Keratinocyte (primary cell): ENCODE measurements around the gene LHX4. TPM values are rescaled to one million over a fixed set of nuclear protein-coding genes. Genes with fewer than 3 reads are reported as not detected.

ENCODE experiments used
- DNase-seq: peaks from one replicate; pipeline ENCODE4 v3.0.0-alpha.2; 2011; ENCODE audit warnings: low read depth, missing footprints, low spot score
- FAIRE-seq: peaks from 2 replicates; lab custom pipeline; 2011; peaks lifted over from hg19 to GRCh38; lab: Jason Lieb, UNC
- H2AFZ ChIP-seq: 2 replicates; pipeline ENCODE4 v1.6.0; 2012; ENCODE audit warnings: low read length, control low read depth, inconsistent platforms; ENCODE audit not compliant: control insufficient read depth
- H3K27ac ChIP-seq: 2 replicates; pipeline ENCODE4 v1.5.1; 2011; ENCODE audit warnings: low read length; ENCODE audit not compliant: control insufficient read depth, insufficient read depth
- H3K27me3 ChIP-seq: 3 replicates; pipeline ENCODE4 v1.6.0; 2011; ENCODE audit warnings: low read length; ENCODE audit not compliant: control insufficient read depth, insufficient read depth; ENCODE audit errors: extremely low read depth
- H3K36me3 ChIP-seq, 2 experiments: 2 replicates in 1 of 2; 3 replicates in 1 of 2; pipeline ENCODE4 v1.5.1; 2011; ENCODE audit warnings: low read length in 2 of 2, mild to moderate bottlenecking in 1 of 2; ENCODE audit not compliant: control insufficient read depth in 2 of 2, insufficient read depth in 2 of 2; ENCODE audit errors: extremely low read depth in 1 of 2
- H3K4me1 ChIP-seq: 3 replicates; pipeline ENCODE4 v1.5.1; 2011; ENCODE audit warnings: low read length; ENCODE audit not compliant: control insufficient read depth, insufficient read depth; ENCODE audit errors: extremely low read depth
- H3K4me2 ChIP-seq: 3 replicates; pipeline ENCODE4 v1.6.0; 2011; ENCODE audit warnings: low read depth, low read length; ENCODE audit not compliant: control insufficient read depth, insufficient read depth; ENCODE audit errors: extremely low read depth
- H3K4me3 ChIP-seq, 3 experiments: fragments of 200-600 bp in 1 of 3; sonication (generic) in 1 of 3; 2 replicates in 2 of 3; 3 replicates in 1 of 3; pipeline ENCODE4 v1.5.1; 2011 to 2016; ENCODE audit warnings: low read length in 3 of 3, mild to moderate bottlenecking in 3 of 3, control low read depth in 2 of 3, inconsistent platforms in 1 of 3, low read depth in 1 of 3, mixed read lengths in 1 of 3, mixed run types in 1 of 3, moderate library complexity in 1 of 3; ENCODE audit not compliant: control insufficient read depth in 2 of 3, insufficient read depth in 2 of 3; ENCODE audit errors: extremely low read depth in 1 of 3
- H3K79me2 ChIP-seq: 2 replicates; pipeline ENCODE4 v1.6.0; 2012; ENCODE audit warnings: low read length; ENCODE audit not compliant: control insufficient read depth, insufficient read depth
- H3K9ac ChIP-seq: 3 replicates; pipeline ENCODE4 v1.6.0; 2011; ENCODE audit warnings: low read length; ENCODE audit not compliant: control insufficient read depth, insufficient read depth; ENCODE audit errors: extremely low read depth
- H3K9me1 ChIP-seq: 3 replicates; pipeline ENCODE4 v1.6.0; 2011; ENCODE audit warnings: low read length; ENCODE audit not compliant: control insufficient read depth, insufficient read depth; ENCODE audit errors: extremely low read depth
- H3K9me3 ChIP-seq: 2 replicates; pipeline ENCODE4 v1.5.1; 2012; ENCODE audit warnings: low read depth, low read length; ENCODE audit not compliant: control insufficient read depth
- H4K20me1 ChIP-seq: 3 replicates; pipeline ENCODE4 v1.6.0; 2011; ENCODE audit warnings: low read length; ENCODE audit not compliant: control insufficient read depth, insufficient read depth; ENCODE audit errors: extremely low read depth
- EZH2 ChIP-seq: IDR thresholded peaks from one replicate; pipeline ENCODE4 v1.6.1; 2012; ENCODE audit warnings: inconsistent platforms, mild to moderate bottlenecking, low read length, moderate library complexity
- dilution Hi-C: fragments of 300-500 bp; cut with MboI; formaldehyde crosslinking; loops from one replicate; pipeline ENCODE4 v1.7.0; 2020; ENCODE audit warnings: low sequenced_read_pairs; ENCODE audit not compliant: extremely low pct_ligation_motif_present
- polyA plus RNA-seq, 5 experiments: library from polyadenylated mRNA; depleted of rRNA in 3 of 5; stranded (reverse) in 3 of 5; stranded (forward) in 1 of 5; unstranded in 1 of 5; fragments of >200 nt; gene quantifications; 1 replicate in 1 of 5; 2 replicates in 3 of 5; 3 replicates in 1 of 5; pipeline versions ENCODE4 v1.2.1 to v1.2.3, GENCODE V29; 2011 to 2012; ENCODE audit warnings: missing spikeins in 2 of 5, low read depth in 1 of 5, low replicate concordance in 1 of 5
- TF ChIP-seq, protein P1 (sequence below), 3 experiments: IDR thresholded peaks in 1 of 3; conservative IDR thresholded peaks in 1 of 3; optimal IDR thresholded peaks in 1 of 3; 2 replicates in 2 of 3; 3 replicates in 1 of 3; pipeline versions ENCODE3 to v1.5.1; 2011; ENCODE audit warnings: low read length in 3 of 3, mild to moderate bottlenecking in 3 of 3, moderate library complexity in 2 of 3, control low read depth in 1 of 3, inconsistent platforms in 1 of 3; ENCODE audit not compliant: insufficient read depth in 2 of 3; ENCODE audit errors: extremely low read depth in 1 of 3

Gene LHX4
- polyA plus RNA-seq, 1 donor (not counting 4 experiments of a cell fraction or from before 2014, with no cell fraction given), result not detected

- Histone ChIP-seq H3K4me1 (no peaks in the 10 kb centered on the region), H4K20me1 (no peaks in the 10 kb centered on the region), H3K36me3 (peaks cover 7 to 18% of the 10 kb centered on the region in 2 experiments), H3K4me3 (no peak overlapping the region), H3K4me2 (no peak overlapping the region), H3K9ac (no peak overlapping the region), H3K27ac (no peak overlapping the region), H2AFZ (no peak overlapping the region), H3K27me3 (no peaks in the 10 kb centered on the region), H3K79me2 (no peaks in the 10 kb centered on the region), H3K9me3 (no peaks in the 10 kb centered on the region), H3K9me1 (no peaks in the 10 kb centered on the region)
- no peak for DNase-seq
- no peak for FAIRE-seq
- dilution Hi-C loops, result no loop called here
- no peak for TF ChIP-seq EZH2
- TF ChIP-seq, protein P1, sequence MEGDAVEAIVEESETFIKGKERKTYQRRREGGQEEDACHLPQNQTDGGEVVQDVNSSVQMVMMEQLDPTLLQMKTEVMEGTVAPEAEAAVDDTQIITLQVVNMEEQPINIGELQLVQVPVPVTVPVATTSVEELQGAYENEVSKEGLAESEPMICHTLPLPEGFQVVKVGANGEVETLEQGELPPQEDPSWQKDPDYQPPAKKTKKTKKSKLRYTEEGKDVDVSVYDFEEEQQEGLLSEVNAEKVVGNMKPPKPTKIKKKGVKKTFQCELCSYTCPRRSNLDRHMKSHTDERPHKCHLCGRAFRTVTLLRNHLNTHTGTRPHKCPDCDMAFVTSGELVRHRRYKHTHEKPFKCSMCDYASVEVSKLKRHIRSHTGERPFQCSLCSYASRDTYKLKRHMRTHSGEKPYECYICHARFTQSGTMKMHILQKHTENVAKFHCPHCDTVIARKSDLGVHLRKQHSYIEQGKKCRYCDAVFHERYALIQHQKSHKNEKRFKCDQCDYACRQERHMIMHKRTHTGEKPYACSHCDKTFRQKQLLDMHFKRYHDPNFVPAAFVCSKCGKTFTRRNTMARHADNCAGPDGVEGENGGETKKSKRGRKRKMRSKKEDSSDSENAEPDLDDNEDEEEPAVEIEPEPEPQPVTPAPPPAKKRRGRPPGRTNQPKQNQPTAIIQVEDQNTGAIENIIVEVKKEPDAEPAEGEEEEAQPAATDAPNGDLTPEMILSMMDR (optimal IDR thresholded peaks at IDR 0.05 in 1 of 3, IDR thresholded peaks at IDR 0.05 in 1 of 3, conservative IDR thresholded peaks at IDR 0.05 in 1 of 3; ENCODE audit: extremely low read depth in 1 of 3, insufficient read depth in 2 of 3, low read length in 3 of 3), result no peak
Observed at GRCh38 chr1:180280617-180281016, 50.6 kb downstream of the LHX4 start.

DNA sequence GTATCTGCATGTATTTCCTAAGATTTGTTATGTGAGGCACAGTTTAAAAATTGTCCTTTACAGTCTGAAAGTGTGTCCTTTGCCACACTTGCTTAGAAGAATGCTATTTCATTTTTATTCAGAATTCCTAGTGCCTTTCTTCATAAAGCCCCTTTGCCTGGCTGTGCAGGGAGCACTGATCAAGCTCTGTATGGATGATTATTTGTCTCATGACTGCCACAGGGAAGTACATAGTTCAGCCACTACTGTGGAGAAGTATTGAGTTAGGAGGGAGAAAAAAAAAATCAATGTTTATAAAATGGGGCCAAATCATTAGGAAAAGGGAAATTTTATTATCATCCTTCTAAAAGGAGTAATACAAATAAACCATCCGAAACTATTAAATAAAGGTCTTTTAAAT lies 51.4 kb downstream of the LHX4 start:
- Histone ChIP-seq H3K27me3 (no peaks in the 10 kb centered on the region), H3K36me3 (peaks cover 7 to 18% of the 10 kb centered on the region in 2 experiments), H3K9me3 (no peaks in the 10 kb centered on the region), H3K4me1 (no peaks in the 10 kb centered on the region), H3K9ac (no peak overlapping the region), H3K79me2 (no peaks in the 10 kb centered on the region), H3K4me3 (no peak overlapping the region), H3K27ac (no peak overlapping the region), H3K4me2 (no peak overlapping the region), H2AFZ (no peak overlapping the region), H4K20me1 (no peaks in the 10 kb centered on the region), H3K9me1 (no peaks in the 10 kb centered on the region)
- no peak for DNase-seq
- dilution Hi-C loops, result no loop called here
- no peak for FAIRE-seq
- no peak for TF ChIP-seq EZH2

DNA sequence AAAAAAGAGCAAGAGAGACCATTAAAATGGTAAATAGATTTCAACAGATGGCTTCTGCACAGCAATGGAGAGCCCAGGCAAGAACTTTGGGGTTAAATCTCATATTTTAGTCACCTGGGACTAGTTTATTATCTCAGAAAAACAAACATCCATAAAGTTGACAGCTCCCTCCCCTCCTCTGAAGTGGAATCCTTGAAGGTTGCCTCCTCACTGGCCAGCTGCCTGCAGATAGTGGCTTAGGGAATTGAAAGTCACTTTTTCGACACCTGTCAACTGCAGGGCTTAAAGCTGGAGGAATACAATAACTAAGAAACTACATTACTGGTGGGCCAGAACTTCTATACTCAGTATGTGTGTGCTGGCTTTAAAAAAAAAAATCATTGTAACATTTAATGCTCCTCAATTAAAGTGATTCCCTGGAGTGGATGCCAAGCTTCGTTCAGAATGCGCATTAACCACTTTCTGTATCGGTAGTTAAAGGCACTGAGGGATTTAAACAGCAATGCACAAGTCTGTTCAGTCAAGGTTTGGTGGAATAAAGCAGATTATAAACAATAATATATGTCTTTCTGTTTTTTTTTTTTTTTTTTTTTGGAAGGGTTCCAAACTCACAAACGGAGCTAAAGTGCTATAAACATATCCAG lies 52.5 kb downstream of the LHX4 start:
- Histone ChIP-seq H2AFZ (no peak overlapping the region), H3K27ac (no peak overlapping the region), H3K9me1 (no peaks in the 10 kb centered on the region), H3K4me1 (no peaks in the 10 kb centered on the region), H3K27me3 (no peaks in the 10 kb centered on the region), H3K9me3 (no peaks in the 10 kb centered on the region), H3K79me2 (no peaks in the 10 kb centered on the region), H3K4me2 (no peak overlapping the region), H3K9ac (no peak overlapping the region), H3K4me3 (no peak overlapping the region), H3K36me3 (peaks cover 5 to 18% of the 10 kb centered on the region in 2 experiments), H4K20me1 (no peaks in the 10 kb centered on the region)
- TF ChIP-seq, protein P1 (optimal IDR thresholded peaks at IDR 0.05 in 1 of 3, IDR thresholded peaks at IDR 0.05 in 1 of 3, conservative IDR thresholded peaks at IDR 0.05 in 1 of 3; ENCODE audit: extremely low read depth in 1 of 3, insufficient read depth in 2 of 3, low read length in 3 of 3), result no peak
- no peak for TF ChIP-seq EZH2
- dilution Hi-C loops, result no loop called here
- FAIRE-seq (no peak), DNase-seq (no peak)
